SKM-1 treated with dmso at 0.1 percent for 144 hours (cell line): Measurements from ENCODE around the gene ELFN1.
"Not testable (repeated sequence)": the region's sequence is repeated elsewhere in the genome, so short reads cannot be mapped to it uniquely, and the experiment has no call there.

Experiments used
- DNase-seq: peaks from one replicate; lab custom pipeline; 2025; ENCODE audit not compliant: unreplicated experiment; lab: John Stamatoyannopoulos, UW

The ELFN1 gene

DNA sequence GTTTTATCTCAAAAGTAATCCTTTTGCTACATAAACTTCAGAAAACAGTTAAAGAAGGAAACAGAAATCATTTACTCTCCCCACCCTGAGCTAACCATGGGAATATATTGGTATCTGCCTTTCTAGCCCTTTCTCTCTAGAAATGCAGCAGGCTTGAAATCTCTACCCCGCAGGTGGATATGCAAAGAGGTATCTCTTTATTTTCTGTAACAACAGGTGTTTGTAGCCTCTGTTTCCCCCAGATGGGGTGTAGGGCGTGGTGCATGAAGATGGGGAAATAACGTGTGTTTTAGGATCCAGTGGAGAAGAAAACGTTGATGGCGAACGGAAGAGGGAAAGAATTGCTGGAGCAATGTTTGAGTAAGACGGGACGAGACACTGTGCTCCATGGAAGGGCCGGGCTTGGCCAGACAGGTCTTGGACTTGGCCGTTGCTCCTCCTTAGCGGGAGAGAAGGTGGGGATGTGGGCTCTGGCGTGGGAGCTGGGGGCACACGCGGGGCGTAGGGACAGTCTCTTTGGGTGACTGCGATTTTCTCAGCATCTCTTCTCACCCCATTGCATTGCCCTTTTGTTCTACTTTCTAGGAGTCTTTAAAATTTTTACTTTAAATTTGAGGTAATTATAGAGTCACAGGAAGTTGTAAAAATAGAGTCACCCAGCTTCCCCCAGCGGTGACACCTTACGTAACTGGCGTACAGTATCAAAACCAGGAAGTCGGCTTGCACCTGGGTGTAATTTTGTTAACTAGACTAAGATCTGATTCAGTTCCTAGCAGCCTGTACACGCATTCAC is 82.9 kb downstream of the ELFN1 start:
- peak; percentile 4 for DNase-seq

DNA sequence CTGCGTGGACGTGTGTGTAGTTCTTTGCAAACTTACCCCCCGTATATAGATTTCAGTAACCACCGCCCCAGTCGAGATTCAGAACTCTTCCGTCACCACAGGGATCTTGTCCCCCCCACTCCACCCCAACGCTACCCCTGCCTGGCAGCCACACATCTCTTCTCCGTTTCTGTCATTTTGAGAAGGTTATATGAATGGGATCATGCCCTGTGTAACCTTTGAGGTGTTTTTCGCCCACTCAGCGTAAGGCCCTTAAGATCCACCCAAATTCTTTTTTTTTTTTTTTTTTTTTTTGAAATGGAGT is 83.4 kb downstream of the ELFN1 start:
- no peak for DNase-seq

DNA sequence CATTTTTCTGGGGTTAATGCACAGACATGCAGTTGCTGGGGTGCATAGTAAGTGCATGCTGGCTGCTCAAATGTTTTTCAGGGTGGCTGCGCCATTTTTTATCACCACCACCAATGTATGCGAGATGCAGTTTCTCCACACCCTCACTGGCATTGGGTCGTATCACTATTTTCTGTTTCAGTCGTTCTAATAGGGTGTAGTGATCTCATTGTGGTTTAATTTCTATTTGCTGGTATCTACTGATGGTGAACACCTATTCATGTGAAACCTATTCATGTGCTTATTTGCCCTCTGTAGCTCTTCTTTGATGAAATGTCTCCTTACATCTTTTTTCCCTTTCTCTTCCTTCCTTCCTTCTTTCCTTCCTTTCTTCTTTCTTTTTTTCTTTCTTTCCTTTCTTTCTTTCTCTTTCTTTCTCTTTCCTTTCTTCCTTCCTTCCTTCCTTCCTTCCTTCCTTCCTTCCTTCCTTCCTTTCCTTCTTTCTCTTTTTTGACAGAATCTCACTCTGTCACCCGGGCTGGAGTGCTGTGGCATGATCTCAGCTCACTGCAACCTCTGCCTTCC is 84.3 kb downstream of the ELFN1 start:
- no peak for DNase-seq

DNA sequence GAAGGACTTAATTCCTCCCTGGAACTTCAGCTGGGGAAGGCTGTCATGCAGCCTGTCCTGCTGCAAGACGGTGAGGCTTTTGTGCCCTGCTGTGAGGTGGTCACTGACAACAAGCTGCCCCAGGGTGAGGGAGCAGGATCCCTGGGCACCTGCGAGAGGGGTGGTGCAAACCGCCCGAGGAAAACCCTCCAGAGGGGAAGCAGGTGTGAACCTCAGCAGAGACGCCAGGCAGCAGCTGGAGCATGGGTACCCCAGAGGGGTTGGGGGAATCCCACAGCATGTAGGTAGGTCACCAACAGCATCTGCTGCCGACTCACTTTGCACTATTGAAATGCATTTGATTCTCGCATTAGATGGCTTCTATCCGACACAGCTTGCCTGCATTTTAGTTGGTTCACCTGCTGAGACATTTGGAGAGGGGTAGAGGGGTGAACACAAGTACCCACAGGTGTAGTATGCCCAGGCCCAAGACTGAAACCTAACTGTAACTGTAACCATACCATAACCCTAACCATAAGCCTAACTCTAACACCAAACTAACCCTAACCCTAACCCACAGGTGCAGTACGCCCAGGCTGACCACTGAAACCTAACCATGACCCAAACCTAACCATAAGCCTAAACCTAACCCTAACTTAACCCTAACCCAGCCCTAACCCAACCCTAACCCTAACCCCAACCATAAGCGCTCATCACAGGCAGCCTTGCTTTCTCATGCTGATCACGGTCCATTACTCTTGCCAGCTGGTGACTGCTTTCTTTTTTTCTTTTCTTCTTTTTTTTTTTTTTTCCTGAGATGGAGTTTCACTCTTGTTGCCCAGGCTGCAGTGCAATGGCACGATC is 85.9 kb downstream of the ELFN1 start:
- no peak for DNase-seq

DNA sequence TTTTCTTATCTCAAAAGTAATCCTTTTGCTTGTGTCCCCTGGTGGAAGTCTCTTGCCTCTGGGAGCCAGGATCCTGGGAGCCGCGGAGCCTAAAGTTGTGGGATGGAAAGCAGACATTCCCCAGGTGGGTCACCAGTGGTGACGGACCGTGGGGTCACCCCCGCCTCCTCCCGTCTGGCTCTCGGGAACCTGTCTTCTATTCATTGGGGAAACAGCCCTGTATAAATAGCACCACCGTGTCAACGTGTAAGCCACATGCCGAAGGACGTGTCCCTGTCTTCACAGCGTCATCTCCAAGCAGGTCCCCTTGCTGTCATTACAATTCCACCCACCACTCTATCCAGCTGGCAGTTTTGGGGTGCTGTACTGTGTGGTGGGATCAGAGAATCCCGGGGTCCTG is 87.5 kb downstream of the ELFN1 start:
- DNase-seq: no peak

DNA sequence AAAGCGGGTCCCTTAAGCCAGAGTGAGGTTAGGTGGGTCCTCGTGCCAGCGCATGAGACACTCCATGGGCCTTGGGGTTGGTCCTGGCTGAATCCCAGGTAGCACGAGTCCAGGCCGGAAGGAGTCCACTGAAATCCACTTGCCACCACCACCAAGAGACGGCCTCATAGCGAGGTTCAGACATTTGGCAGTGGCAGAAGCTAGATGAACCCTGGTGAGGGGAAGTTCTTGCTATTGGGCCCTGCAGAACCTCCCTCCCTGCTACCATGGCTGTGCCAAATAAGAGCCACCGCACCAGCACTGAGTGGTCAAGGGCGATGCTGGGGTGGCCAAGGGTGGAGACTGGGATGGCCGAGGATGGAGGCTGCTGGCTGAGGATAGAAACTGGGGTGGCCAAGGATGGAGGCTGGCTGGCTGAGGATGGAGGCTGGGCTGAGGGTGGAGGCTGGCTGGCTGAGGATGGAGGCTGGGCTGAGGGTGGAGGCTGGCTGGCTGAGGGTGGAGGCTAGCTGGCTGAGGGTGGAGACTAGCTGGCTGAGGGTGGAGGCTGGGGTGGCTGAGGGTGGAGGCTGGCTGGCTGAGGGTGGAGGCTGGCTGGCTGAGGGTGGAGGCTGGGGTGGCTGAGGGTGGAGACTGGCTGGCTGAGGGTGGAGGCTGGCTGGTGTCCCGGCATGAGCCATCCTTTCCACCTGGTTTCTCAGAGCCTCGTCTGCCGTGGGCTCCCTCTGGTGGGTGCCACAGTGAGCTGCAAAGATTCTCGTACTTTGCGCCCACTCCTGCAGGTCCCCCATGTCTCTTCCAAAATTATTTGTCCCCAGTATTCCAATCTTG is 88.2 kb downstream of the ELFN1 start:
- DNase-seq: no peak

DNA sequence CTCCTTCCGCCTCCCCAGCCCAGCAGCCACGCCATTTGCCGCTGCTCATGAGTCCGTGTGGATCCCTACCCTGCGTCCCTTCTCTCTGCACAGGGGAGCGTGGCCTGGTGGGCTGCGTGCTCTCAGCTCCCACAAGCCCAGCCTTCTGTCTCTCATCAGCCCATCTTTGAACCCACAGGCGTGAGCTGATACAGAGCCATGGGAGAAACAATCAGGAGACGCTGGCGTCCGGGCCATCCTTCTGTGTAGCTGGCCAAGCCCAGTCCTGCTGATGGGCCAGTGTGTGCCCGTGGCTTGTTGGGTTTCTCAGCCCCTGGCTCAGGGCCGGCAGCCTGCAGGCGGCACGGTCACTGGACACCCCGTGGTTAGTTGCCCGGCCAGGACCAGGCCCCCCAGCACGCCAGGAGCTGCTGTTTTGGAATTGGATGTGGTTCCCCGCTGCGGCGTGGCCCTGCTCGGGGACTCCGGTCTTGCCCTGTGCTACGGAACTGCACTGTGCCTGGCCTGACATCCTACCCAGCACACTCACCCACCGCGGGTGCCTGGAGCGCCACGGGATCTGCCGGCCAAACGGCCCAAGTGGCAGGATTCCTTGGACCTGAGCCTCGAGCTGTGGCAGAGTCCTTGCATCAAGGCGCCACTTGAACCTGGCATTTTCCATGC is 88.9 kb downstream of the ELFN1 start:
- DNase-seq: no peak

DNA sequence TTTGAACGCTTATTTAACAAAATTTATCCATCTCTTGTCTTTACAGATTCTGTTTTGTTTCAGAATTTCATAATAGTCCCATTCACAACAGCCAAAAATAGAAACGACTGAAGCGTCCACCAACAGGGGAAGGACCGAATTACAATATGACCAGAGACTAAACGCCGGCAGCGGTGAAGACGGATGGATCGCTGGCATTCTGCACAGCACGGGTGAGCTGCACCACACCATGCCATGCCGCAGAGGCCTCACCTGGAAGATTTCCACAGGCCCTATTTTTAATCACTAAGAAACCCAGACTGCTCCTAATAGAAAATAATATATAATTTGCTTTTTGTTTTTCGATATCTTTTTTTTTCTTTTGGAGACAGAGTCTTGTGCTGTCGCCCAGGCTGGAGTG is 91.0 kb downstream of the ELFN1 start:
- DNase-seq: no peak

DNA sequence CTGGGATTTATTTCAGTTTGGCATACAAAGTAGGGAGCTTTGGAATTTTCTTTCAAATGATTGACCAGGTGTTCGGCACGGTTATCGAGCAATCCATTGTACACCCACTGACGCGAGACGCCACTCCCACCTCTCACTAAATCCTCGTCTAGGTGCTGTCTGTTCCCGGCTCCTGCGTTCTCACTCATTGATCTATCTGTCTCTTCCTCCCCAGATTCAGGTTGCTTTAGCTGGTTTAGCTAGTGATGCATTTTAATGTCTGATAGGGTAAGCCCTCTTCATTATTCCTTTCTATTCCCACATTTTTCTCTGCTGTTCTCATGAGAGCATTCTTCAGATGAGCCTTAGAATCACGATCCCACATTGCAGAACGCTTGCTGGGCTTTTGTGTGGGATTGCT is 91.7 kb downstream of the ELFN1 start:
- DNase-seq: no peak

DNA sequence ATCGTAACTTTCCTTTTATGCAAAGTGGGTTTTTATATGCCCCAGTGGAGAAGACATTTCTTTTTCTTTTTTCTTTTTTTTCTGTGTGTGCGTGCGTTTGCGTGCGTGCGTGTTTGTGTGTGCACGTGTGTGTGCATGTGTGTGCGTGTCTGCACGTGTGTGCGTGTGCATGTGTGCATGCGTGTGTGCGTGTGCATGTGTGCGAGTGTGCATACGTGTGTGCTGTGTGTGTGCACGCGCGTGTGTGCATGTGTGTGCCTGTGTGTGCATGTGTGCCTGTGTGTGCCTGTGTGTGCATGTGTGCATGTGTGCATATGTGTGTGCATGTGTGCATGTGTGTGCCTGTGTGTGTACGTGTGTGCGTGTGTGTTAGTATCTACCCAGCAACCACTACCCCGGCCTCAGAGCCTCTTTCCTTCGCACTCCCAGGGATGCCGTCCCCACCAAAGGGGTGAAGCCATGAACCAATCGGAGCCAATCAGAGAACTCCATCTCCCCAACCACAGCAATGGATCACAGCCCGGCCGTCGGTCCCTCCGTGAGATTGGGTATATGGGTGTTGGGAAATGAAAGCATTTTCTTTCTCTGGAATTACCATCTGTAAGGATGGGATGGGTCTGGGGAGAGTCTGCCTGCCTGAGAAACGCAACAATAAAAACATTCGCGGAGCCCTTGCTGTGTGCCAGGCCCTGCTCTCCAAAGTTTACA is 92.3 kb downstream of the ELFN1 start:
- no peak for DNase-seq

DNA sequence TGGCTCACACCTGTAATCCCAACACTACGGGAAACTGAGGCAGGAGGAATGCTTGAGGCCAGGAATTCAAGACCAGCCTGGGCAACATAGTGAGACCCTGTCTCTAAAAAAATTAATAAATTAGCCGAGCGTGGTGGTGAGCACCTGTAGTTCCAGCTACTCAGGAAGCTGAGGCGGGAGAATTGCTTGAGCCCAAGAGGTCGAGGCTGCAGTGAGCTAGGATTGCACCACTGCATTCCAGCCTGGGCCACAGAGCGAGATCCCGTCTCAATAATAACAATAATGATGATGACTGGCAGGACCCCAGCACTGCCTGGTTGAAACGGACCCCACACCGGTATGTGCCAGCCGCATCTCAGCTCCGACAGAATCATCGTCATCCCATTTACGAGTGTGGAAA is 93.0 kb downstream of the ELFN1 start:
- DNase-seq: no peak

DNA sequence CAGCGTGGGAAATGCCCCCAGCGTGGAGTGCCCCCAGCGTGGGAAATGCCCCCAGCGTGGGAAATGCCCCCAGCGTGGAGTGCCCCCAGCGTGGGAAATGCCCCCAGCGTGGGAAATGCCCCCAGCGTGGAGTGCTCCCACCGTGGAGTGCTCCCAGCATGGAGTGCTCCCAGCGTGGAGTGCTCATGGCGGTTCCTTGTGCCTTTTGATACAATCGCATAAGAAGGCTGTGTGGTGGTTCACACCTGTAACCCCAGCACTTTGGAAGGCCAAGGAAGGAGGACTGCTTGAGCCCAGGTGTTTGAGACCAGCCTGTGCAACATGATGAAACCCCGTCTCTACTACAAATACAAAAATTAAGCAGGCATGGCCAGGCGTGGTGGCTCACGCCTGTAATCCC is 93.8 kb downstream of the ELFN1 start:
- not testable (repeated sequence) for DNase-seq

DNA sequence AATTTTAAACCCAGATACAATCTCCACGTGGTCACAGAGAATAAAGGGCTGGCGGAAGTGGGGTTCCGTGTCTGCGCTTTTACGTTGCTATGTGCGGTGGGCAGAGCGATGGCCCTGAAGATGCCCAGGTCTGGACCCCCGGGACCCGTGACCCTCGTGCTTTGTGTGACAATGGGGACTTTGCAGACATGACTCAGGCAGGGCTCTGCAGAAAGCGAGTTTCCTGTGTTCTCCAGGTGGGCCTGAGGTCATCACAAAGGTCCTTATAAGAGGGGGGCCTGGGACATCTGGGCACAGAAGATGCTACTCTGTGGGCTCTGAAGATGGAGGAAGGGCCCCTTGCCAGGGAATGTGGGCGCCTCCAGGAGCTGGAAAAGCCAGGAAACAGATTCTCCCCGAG is 95.3 kb downstream of the ELFN1 start:
- no peak for DNase-seq

DNA sequence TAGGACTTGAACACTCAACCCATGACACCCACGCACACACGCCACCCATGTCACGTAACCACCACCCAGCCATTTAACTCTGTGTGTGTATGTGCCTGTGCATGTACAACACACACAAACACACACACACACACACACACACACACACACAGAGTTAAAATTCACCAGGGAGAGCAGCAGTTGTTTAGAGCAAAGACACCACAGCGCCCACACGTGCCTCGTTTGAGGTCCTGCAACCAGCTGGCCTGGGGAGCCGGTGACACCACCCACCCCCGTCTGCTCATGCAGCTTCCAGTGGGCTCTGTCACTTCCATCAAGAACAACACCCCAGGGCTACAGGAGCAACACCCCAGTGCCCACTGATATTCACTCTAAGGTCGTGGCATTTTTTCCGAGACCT is 97.4 kb downstream of the ELFN1 start:
- no peak for DNase-seq

DNA sequence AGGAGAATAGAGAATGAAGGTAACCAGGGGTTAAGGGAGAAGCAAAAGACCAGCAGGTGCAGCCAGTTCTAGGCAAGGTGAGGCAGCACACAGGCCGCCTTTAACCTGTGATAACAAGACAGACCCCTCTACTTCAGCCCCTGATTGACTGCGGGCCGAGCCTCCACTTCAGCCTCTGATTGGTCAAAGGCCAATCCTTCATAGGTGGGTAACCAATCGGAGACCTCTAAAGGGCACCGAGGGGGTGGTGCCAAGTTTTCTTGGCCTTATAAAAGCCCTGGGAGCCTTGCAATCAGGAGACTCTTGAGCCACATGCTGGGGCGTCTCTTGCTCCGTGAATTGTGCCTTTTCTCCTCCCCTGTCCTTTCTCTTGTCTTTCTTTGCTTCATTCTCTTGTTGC is 98.8 kb downstream of the ELFN1 start:
- no peak for DNase-seq

DNA sequence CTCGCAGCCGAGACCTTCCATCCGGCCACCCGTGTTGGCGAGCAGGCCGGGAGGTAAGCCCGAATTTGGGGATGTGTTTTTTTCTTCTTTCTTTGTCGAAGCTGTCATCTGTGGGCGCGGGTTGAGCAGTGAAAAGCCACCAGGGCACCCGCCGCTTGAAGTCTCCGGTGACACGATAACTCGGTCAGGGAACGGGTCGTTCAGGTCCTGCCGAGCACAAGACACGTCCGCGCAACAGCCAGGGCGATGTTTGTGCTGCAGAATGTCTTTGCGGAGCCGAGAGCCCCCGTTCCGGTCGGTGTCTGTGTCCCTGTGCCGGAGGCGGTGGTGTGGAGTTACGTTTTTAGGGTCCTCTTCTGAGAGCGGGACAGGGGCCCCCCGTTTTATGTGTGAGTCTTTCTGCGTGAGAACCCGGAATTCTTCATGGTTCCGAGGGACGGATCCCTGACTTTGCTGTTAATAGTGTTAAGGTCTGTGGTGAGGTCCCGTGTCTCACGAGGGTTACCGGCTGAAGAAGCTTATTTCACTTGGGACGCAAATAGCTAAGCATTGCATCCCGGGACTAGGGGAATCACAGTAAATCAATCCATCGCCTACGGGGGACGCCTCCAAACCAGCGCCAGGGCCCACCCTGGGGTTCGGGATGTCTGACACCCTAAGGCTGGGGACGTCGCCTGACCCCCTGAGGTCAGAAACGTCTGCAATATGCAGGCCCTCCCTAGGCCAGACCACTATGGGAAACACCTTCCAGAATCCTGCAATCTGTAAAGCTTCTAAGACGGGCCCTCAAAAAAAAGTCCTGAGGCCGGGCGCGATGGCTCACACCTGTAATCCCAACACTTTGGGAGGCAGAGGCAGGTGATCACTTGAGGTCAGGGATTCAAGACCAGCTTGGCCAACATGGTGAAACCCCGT is 99.5 kb downstream of the ELFN1 start:
- no peak for DNase-seq

DNA sequence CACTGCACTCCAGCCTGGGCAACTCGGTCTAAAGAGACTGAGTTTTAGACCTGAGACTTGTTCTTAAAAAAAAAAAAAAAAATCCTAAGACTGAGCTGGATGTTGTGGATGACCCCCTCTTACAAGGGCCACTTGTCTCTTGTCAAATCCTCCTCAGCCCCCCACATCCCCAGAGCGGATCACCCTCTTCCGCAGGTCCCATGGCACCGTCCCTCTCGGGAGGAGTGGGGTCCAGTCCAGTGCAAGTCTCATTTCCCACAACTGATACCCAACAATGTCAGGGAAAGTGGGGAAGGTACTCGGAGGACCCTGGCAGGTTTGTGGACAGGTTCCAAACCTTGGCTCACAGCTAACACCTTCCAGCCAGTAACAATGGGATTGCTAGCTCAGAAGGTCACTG is 100.3 kb downstream of the ELFN1 start:
- no peak for DNase-seq

DNA sequence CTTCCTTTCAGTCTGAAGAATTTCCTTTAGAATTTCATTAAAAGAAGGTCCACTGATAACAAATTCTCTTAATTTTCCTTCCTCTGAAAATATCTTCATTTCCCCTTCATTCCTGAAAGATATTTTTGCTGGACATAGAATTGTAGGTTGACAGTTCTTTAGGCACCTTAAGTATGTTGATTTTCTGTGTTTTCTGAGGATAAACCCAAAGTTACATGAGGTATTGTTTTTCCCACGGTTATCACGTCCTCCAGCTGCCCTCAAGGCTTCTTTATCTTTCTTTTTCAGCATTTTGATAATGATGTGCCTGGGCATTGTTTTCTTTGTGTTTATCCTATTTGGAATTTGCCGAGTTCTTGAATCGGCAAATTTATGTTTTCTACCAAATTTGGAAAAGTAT is 105.3 kb downstream of the ELFN1 start:
- no peak for DNase-seq

DNA sequence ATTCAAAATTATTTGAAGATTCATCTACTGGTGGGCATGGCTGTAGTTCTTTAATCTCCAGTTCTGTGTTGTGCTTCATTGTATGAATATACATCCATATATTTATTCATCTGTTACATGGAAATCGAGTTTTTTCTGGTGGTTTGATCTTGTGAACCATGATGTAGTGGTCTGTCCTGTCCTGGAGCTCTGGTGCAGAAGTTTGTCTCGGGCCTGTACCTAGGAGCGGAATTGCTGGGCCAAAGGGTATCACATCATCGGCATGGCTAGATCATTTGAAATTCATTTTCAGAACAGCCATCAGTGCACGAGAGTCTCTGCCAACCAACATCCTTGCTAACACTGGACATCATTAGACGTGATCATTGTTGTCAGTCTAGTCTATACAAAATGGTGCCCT is 107.0 kb downstream of the ELFN1 start:
- no peak for DNase-seq
